ENCODE measurements around the gene ABCA7. TPM values are rescaled to one million over a fixed set of nuclear protein-coding genes. Genes with fewer than 3 reads are reported as not detected.
A peak's percentile ranks its signal among the peaks of the same experiment; 100 is the strongest.

The ABCA7 gene
- total and polyA plus RNA-seq, 2 of the 13 experiments (the other 11 are each of a cell fraction or from before 2014, with no cell fraction given): 4.4 to 32.4 TPM

DNA sequence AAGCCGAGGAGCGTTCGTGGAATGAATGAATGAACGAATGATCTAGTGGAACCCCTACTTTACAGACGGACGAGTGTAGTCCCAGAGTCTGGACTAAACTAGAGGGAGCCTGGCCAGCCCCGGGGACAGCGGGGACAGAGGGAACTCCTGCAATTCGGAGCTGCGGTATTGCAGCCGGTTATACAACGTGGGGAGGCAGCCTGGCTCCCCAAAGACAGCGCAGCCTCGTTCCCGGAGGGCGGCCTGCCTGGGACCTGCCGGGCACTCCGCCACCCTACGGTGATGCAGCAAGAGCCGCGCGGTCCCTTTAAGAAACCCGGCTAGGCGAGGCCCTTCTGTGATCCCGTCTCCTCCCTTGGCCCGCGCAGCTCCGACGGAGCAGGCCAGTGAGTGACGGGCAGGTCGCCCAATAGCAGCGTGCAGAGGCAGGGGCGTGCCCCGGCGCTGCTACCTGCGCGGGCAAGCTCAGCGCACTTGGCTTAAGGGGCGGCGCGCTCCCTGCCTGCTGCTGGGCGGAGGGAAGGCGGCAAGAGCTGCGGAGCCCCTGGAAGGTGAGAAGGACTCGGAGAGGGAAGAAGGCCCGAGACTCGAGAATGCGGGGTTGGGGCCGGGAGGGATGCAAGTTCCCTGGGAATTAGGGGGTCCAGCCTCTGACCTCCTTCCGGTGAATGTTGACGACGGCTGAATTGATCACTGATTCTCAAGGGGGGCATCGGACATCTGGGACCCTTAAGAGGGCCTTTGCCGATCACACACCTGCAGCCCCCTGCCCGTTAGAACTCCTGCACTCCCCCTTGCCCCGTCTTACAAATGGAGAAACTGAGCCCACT lies at the start of gene ABCA7 (continued):
- TF ChIP-seq ZNF839 (CRISPR knock-in tag; IDR thresholded peaks at IDR 0.05; ENCODE audit: borderline replicate concordance) (no peak), ZNF3 (CRISPR knock-in tag; IDR thresholded peaks at IDR 0.05) (no peak), HOXD1 (CRISPR knock-in tag; IDR thresholded peaks at IDR 0.05) (no peak), MYC (CRISPR knock-in tag; IDR thresholded peaks at IDR 0.05; ENCODE audit: borderline replicate concordance) (peak; percentile 16; the same call in 1 of the 2 replicates), CC2D1A (CRISPR knock-in tag; IDR thresholded peaks at IDR 0.05) (no peak), ZMAT3 (CRISPR knock-in tag; conservative IDR thresholded peaks at IDR 0.05) (no peak), NFE2L2 (IDR thresholded peaks at IDR 0.05; ENCODE audit: low read length) (no peak), PRMT3 (CRISPR knock-in tag; IDR thresholded peaks at IDR 0.05; ENCODE audit: borderline replicate concordance, low read depth) (no peak), JARID2 (CRISPR knock-in tag; IDR thresholded peaks at IDR 0.05; ENCODE audit: insufficient replicate concordance) (peak; percentile 30), ATM (IDR thresholded peaks at IDR 0.05; ENCODE audit: borderline replicate concordance) (no peak), ZNF253 (CRISPR knock-in tag; IDR thresholded peaks at IDR 0.05; ENCODE audit: borderline replicate concordance) (no peak; the same call in 1 of the 2 replicates), EZH2 (conservative IDR thresholded peaks at IDR 0.05; ENCODE audit: low read depth, low read length) (no peak), ZNF256 (CRISPR knock-in tag; conservative IDR thresholded peaks at IDR 0.05) (no peak)
- TF ChIP-seq, protein P1, sequence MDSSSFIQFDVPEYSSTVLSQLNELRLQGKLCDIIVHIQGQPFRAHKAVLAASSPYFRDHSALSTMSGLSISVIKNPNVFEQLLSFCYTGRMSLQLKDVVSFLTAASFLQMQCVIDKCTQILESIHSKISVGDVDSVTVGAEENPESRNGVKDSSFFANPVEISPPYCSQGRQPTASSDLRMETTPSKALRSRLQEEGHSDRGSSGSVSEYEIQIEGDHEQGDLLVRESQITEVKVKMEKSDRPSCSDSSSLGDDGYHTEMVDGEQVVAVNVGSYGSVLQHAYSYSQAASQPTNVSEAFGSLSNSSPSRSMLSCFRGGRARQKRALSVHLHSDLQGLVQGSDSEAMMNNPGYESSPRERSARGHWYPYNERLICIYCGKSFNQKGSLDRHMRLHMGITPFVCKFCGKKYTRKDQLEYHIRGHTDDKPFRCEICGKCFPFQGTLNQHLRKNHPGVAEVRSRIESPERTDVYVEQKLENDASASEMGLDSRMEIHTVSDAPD (CRISPR knock-in tag; IDR thresholded peaks at IDR 0.05): no peak
- TF ChIP-seq, protein P2, sequence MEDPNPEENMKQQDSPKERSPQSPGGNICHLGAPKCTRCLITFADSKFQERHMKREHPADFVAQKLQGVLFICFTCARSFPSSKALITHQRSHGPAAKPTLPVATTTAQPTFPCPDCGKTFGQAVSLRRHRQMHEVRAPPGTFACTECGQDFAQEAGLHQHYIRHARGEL (CRISPR knock-in tag; IDR thresholded peaks at IDR 0.05): no peak
- TF ChIP-seq, protein P3, sequence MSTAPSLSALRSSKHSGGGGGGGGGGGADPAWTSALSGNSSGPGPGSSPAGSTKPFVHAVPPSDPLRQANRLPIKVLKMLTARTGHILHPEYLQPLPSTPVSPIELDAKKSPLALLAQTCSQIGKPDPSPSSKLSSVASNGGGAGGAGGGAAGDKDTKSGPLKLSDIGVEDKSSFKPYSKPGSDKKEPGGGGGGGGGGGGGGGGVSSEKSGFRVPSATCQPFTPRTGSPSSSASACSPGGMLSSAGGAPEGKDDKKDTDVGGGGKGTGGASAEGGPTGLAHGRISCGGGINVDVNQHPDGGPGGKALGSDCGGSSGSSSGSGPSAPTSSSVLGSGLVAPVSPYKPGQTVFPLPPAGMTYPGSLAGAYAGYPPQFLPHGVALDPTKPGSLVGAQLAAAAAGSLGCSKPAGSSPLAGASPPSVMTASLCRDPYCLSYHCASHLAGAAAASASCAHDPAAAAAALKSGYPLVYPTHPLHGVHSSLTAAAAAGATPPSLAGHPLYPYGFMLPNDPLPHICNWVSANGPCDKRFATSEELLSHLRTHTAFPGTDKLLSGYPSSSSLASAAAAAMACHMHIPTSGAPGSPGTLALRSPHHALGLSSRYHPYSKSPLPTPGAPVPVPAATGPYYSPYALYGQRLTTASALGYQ (CRISPR knock-in tag; IDR thresholded peaks at IDR 0.05): no peak
- TF ChIP-seq, protein P4, sequence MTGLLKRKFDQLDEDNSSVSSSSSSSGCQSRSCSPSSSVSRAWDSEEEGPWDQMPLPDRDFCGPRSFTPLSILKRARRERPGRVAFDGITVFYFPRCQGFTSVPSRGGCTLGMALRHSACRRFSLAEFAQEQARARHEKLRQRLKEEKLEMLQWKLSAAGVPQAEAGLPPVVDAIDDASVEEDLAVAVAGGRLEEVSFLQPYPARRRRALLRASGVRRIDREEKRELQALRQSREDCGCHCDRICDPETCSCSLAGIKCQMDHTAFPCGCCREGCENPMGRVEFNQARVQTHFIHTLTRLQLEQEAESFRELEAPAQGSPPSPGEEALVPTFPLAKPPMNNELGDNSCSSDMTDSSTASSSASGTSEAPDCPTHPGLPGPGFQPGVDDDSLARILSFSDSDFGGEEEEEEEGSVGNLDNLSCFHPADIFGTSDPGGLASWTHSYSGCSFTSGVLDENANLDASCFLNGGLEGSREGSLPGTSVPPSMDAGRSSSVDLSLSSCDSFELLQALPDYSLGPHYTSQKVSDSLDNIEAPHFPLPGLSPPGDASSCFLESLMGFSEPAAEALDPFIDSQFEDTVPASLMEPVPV (CRISPR knock-in tag; IDR thresholded peaks at IDR 0.05): no peak
- TF ChIP-seq, protein P5, sequence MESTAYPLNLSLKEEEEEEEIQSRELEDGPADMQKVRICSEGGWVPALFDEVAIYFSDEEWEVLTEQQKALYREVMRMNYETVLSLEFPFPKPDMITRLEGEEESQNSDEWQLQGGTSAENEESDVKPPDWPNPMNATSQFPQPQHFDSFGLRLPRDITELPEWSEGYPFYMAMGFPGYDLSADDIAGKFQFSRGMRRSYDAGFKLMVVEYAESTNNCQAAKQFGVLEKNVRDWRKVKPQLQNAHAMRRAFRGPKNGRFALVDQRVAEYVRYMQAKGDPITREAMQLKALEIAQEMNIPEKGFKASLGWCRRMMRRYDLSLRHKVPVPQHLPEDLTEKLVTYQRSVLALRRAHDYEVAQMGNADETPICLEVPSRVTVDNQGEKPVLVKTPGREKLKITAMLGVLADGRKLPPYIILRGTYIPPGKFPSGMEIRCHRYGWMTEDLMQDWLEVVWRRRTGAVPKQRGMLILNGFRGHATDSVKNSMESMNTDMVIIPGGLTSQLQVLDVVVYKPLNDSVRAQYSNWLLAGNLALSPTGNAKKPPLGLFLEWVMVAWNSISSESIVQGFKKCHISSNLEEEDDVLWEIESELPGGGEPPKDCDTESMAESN (CRISPR knock-in tag; conservative IDR thresholded peaks at IDR 0.05): peak; percentile 62; the same call in 1 of the 2 replicates
- TF ChIP-seq, protein P6, sequence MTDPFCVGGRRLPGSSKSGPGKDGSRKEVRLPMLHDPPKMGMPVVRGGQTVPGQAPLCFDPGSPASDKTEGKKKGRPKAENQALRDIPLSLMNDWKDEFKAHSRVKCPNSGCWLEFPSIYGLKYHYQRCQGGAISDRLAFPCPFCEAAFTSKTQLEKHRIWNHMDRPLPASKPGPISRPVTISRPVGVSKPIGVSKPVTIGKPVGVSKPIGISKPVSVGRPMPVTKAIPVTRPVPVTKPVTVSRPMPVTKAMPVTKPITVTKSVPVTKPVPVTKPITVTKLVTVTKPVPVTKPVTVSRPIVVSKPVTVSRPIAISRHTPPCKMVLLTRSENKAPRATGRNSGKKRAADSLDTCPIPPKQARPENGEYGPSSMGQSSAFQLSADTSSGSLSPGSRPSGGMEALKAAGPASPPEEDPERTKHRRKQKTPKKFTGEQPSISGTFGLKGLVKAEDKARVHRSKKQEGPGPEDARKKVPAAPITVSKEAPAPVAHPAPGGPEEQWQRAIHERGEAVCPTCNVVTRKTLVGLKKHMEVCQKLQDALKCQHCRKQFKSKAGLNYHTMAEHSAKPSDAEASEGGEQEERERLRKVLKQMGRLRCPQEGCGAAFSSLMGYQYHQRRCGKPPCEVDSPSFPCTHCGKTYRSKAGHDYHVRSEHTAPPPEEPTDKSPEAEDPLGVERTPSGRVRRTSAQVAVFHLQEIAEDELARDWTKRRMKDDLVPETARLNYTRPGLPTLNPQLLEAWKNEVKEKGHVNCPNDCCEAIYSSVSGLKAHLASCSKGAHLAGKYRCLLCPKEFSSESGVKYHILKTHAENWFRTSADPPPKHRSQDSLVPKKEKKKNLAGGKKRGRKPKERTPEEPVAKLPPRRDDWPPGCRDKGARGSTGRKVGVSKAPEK (CRISPR knock-in tag; IDR thresholded peaks at IDR 0.05; ENCODE audit: borderline replicate concordance): no peak

Data from HepG2 (cell line).